SK-N-SH (cell line): ENCODE results near the gene PUDP.

ENCODE experiments used
- FOXM1 ChIP-seq: IDR thresholded peaks from 2 replicates; pipeline ENCODE4 v1.4.0; 2012; ENCODE audit warnings: low read depth, mild to moderate bottlenecking
- TF ChIP-seq, protein P1 (sequence below): fragments of 200-600 bp; sonication (generic); IDR thresholded peaks from 2 replicates; pipeline ENCODE4 v1.6.1; 2017; ENCODE audit warnings: antibody characterized with exemption, mild to moderate bottlenecking, moderate library complexity

DNA sequence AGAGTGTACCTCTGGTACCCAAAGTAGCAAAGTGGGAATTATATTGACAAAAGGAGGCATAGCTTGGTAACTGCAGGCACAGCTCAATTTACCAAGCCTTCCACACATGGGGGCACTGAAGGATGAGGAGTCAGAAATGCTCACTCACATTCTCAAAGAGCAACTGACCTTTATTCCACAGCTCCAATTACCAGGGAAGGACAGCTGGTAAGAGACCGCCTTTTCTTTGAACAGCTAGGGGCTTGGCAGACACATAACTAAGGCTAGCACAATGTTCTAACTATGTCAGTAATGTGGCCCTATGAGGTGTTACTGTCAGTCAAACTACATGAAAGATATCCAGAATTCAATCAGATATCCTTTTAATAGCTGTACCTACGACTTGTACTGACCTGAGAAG is 20.9 kb downstream of the PUDP start:
- TF ChIP-seq, protein P1, sequence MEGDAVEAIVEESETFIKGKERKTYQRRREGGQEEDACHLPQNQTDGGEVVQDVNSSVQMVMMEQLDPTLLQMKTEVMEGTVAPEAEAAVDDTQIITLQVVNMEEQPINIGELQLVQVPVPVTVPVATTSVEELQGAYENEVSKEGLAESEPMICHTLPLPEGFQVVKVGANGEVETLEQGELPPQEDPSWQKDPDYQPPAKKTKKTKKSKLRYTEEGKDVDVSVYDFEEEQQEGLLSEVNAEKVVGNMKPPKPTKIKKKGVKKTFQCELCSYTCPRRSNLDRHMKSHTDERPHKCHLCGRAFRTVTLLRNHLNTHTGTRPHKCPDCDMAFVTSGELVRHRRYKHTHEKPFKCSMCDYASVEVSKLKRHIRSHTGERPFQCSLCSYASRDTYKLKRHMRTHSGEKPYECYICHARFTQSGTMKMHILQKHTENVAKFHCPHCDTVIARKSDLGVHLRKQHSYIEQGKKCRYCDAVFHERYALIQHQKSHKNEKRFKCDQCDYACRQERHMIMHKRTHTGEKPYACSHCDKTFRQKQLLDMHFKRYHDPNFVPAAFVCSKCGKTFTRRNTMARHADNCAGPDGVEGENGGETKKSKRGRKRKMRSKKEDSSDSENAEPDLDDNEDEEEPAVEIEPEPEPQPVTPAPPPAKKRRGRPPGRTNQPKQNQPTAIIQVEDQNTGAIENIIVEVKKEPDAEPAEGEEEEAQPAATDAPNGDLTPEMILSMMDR, result no peak
- TF ChIP-seq FOXM1, result no peak
